ENCODE data around the gene MSLN.

- TF ChIP-seq CTCF (IDR thresholded peaks at IDR 0.05; ENCODE audit: low read length) (no peak), EZH2 (IDR thresholded peaks at IDR 0.05; ENCODE audit: borderline replicate concordance, low read length) (no peak)
Measured at GRCh38 chr16:772959-773358, 12.4 kb downstream of the MSLN start.

Data from OCI-LY1 (cell line).